ENCODE measurements around the gene TBXT. TPM values are rescaled to one million over a fixed set of nuclear protein-coding genes. Genes with fewer than 3 reads are reported as not detected.

The TBXT gene
- polyA plus RNA-seq, 4 donors: not detected

- DNase-seq (ENCODE audit: low read depth in 4 of 4, low spot score in 3 of 4): no peak
Observed at GRCh38 chr6:166121726-166122125, 45.9 kb downstream of the TBXT start.

GRCh38 chr6:166119116-166119911 lies 48.3 kb downstream of the TBXT start:
- no peak for DNase-seq (ENCODE audit: low read depth in 4 of 4, low spot score in 3 of 4)

- DNase-seq (ENCODE audit: low read depth in 4 of 4, low spot score in 3 of 4): no peak
Observed at GRCh38 chr6:166115609-166116008, 52.0 kb downstream of the TBXT start.

GRCh38 chr6:166112580-166112979 lies 55.1 kb downstream of the TBXT start:
- no peak for DNase-seq (ENCODE audit: low read depth in 4 of 4, low spot score in 3 of 4)

- DNase-seq (ENCODE audit: low read depth in 4 of 4, low spot score in 3 of 4): no peak
Observed at GRCh38 chr6:166109608-166110007, 58.0 kb downstream of the TBXT start.

Other genes starting within 250 kb of the TBXT start
- under 1 TPM; 0.12 to 0.35 (median 0.19) TPM for gene PRR18, start 140.5 kb upstream of the TBXT start, polyA plus RNA-seq (ENCODE audit: insufficient read length in 4 of 4)
- gene SFT2D1, start 174.7 kb upstream of the TBXT start, polyA plus RNA-seq (ENCODE audit: insufficient read length in 4 of 4): 10 to 100 TPM; 51.8 to 79.2 (median 69.3) TPM
- 10 to 100 TPM; 47.3 to 95.0 (median 80.2) TPM for gene MPC1, start 215.1 kb upstream of the TBXT start, polyA plus RNA-seq (ENCODE audit: insufficient read length in 4 of 4)

Measured in left renal pelvis (tissue), 4 donors.